Measurements from ENCODE around the gene HIF3A. TPM values are rescaled to one million over a fixed set of nuclear protein-coding genes. Genes with fewer than 3 reads are reported as not detected.

The HIF3A gene
- total RNA-seq, 1 experiment from 2014 or later: 31.9 TPM

- H3K4me2 ChIP-seq (ENCODE audit: insufficient read depth, insufficient read length, low read length): no peak overlapping the region
- H4K8ac ChIP-seq (replicated peaks; ENCODE audit: insufficient read length, low read depth, low read length): no peak overlapping the region
- H3T11ph ChIP-seq (ENCODE audit: low read length): no peak overlapping the region
- H3K27me3 ChIP-seq (ENCODE audit: insufficient read depth, low read length): no peaks in the 10 kb centered on the region
- H2AK5ac ChIP-seq (ENCODE audit: insufficient read length, low read length): no peak overlapping the region
- peaks cover 7% of the 10 kb centered on the region; the same call in 1 of the 2 replicates for H3K4me1 ChIP-seq (ENCODE audit: insufficient read depth, low read length)
- no peak overlapping the region for H2BK20ac ChIP-seq (ENCODE audit: low read depth, low read length, poor library complexity, severe bottlenecking)
- H3K14ac ChIP-seq (ENCODE audit: insufficient read depth, low read length): no peak overlapping the region; the same call in 1 of the 2 replicates
- H3K4ac ChIP-seq (ENCODE audit: low read depth, low read length): no peak overlapping the region
- H3K36me3 Mint-ChIP-seq (ENCODE audit: insufficient read depth in 1 of 3, low read depth in 3 of 3): peaks cover 34 to 62% (median 61%) of the 10 kb centered on the region in 3 experiments; a peak in 6 of 7 replicates
- no peak overlapping the region for H3K9ac ChIP-seq (ENCODE audit: extremely low read depth, insufficient read length, low read length)
- H3K27me3 Mint-ChIP-seq (ENCODE audit: low read depth): no peaks in the 10 kb centered on the region; the same call in 1 of the 2 replicates
- H4K20me1 ChIP-seq (ENCODE audit: control insufficient read depth, insufficient read depth, insufficient read length): no peaks in the 10 kb centered on the region
- H3K23ac ChIP-seq (ENCODE audit: insufficient read length, low read depth, low read length): no peak overlapping the region
- H3K9me3 ChIP-seq (ENCODE audit: control insufficient read depth, low read depth, low read length): no peaks in the 10 kb centered on the region
- H2BK12ac ChIP-seq (ENCODE audit: insufficient read length, low read depth, low read length): no peak overlapping the region
- H3K4me3 Mint-ChIP-seq: no peak overlapping the region
- peaks cover 26 to 35% of the 10 kb centered on the region in 2 experiments for H3K4me1 Mint-ChIP-seq
- no peaks in the 10 kb centered on the region; the same call in 1 of the 2 replicates for H3K79me2 ChIP-seq (ENCODE audit: insufficient read depth, low read length)
- H3K18ac ChIP-seq (ENCODE audit: insufficient read length, low read depth, low read length): no peak overlapping the region
- H3K27ac Mint-ChIP-seq: no peak overlapping the region; a peak in 1 of 7 replicates
- no peak overlapping the region for H3K27ac ChIP-seq (ENCODE audit: insufficient read length, low read depth, low read length)
- H3K79me1 ChIP-seq (ENCODE audit: insufficient read depth, low read depth, low read length, poor library complexity, severe bottlenecking): no peaks in the 10 kb centered on the region
- no peak overlapping the region for H4K5ac ChIP-seq (ENCODE audit: insufficient read length, low read depth, low read length)
- H3K56ac ChIP-seq (ENCODE audit: insufficient read length, low read depth, low read length): no peak overlapping the region
- no peak overlapping the region for H2BK5ac ChIP-seq (ENCODE audit: insufficient read length, low read length)
- H3K23me2 ChIP-seq (ENCODE audit: insufficient read length, low read depth, low read length, poor library complexity, severe bottlenecking): no peaks in the 10 kb centered on the region
- H2BK15ac ChIP-seq (ENCODE audit: low read depth, low read length): no peak overlapping the region
- H2AFZ ChIP-seq (ENCODE audit: low read length): no peak overlapping the region
- peak; percentile 14 for DNase-seq
- no CpG with 5 or more reads among the region's 20 CpGs for WGBS (ENCODE audit: extremely low coverage, insufficient read length, low lambda C conversion rate)
- H4K91ac ChIP-seq (ENCODE audit: insufficient read length, low read depth, low read length): no peak overlapping the region
- H2BK120ac ChIP-seq (ENCODE audit: low read depth, low read length, poor library complexity, severe bottlenecking): no peak overlapping the region
- H3K9me3 Mint-ChIP-seq: no peaks in the 10 kb centered on the region
- no peak for TF ChIP-seq CTCF (conservative IDR thresholded peaks at IDR 0.05)
These were observed 79.7 kb downstream of the HIF3A start for GRCh38 chr19:46376241-46377153.

All from H9 (cell line).